Astrocyte of the spinal cord (primary cell): Measurements from ENCODE around the gene AGR3.

Source experiments
- DNase-seq: peaks from one replicate; pipeline ENCODE4 v3.0.0; 2011; ENCODE audit warnings: low read depth, low spot score
- H3K4me3 ChIP-seq: 2 replicates; pipeline ENCODE4 v1.5.1; 2011; ENCODE audit warnings: low read depth, mild to moderate bottlenecking, low read length, moderate library complexity
- CTCF ChIP-seq: IDR thresholded peaks from 2 replicates; pipeline ENCODE4 v1.5.1; 2012; ENCODE audit warnings: low read depth, mild to moderate bottlenecking, low read length, inconsistent platforms
- in situ Hi-C: cut with HindIII; loops from 2 replicates; pipeline ENCODE4 v1.10.0; 2017; ENCODE audit warnings: low sequenced_read_pairs

The AGR3 gene

GRCh38 chr7:16813232-16813616, 68.6 kb downstream of the AGR3 start:
- in situ Hi-C loops, result no loop called here
- H3K4me3 ChIP-seq, result no peak overlapping the region
- DNase-seq, result peak; percentile 81
- TF ChIP-seq CTCF, result no peak

GRCh38 chr7:16812542-16813231, 69.1 kb downstream of the AGR3 start:
- in situ Hi-C loops, result no loop called here
- no peak for DNase-seq
- TF ChIP-seq CTCF, result no peak
- H3K4me3 ChIP-seq, result no peak overlapping the region

- H3K4me3 ChIP-seq, result no peak overlapping the region
- DNase-seq, result peak; percentile 87
- no peak for TF ChIP-seq CTCF
- in situ Hi-C loops, result no loop called here
These were observed 70.2 kb downstream of the AGR3 start for GRCh38 chr7:16811551-16811950.

GRCh38 chr7:16810573-16810972, 71.2 kb downstream of the AGR3 start:
- DNase-seq, result no peak
- TF ChIP-seq CTCF, result no peak
- H3K4me3 ChIP-seq, result no peak overlapping the region
- in situ Hi-C loops, result no loop called here

GRCh38 chr7:16810112-16810511, 71.7 kb downstream of the AGR3 start:
- DNase-seq, result peak; percentile 52
- in situ Hi-C loops, result no loop called here
- no peak for TF ChIP-seq CTCF
- H3K4me3 ChIP-seq, result no peak overlapping the region
